Brain pericyte (primary cell): ENCODE data around the gene IGLON5.

ENCODE experiments used
- DNase-seq: peaks from one replicate; pipeline ENCODE4 v3.0.0-alpha.2; 2012; ENCODE audit warnings: low read depth, low spot score

Gene IGLON5

GRCh38 chr19:51311351-51312257 is at the start of gene IGLON5:
Gene IGLON5, plus strand, starts transcription at chr19:51311644. Its CDS starts 204 bp downstream, at chr19:51311848.
- no peak for DNase-seq

GRCh38 chr19:51263808-51264207 is 47.6 kb upstream of the IGLON5 start:
- DNase-seq: no peak

GRCh38 chr19:51271067-51271466 is 40.4 kb upstream of the IGLON5 start:
- DNase-seq: no peak

GRCh38 chr19:51272183-51272810 is 39.1 kb upstream of the IGLON5 start:
- no peak for DNase-seq

GRCh38 chr19:51274049-51274770 is 37.2 kb upstream of the IGLON5 start:
- DNase-seq: no peak

- DNase-seq: no peak
Observed at GRCh38 chr19:51277112-51277511, 34.3 kb upstream of the IGLON5 start.

- DNase-seq: no peak
Observed at GRCh38 chr19:51282335-51282734, 29.1 kb upstream of the IGLON5 start.

- no peak for DNase-seq
Observed at GRCh38 chr19:51285682-51286081, 25.8 kb upstream of the IGLON5 start.

- DNase-seq: no peak
Observed at GRCh38 chr19:51289635-51290034, 21.8 kb upstream of the IGLON5 start.

- DNase-seq: no peak
Observed at GRCh38 chr19:51292971-51293370, 18.5 kb upstream of the IGLON5 start.

GRCh38 chr19:51293571-51294210 is 17.8 kb upstream of the IGLON5 start:
- no peak for DNase-seq

- no peak for DNase-seq
Observed at GRCh38 chr19:51294211-51294976, 17.1 kb upstream of the IGLON5 start.

GRCh38 chr19:51294977-51295375 is 16.5 kb upstream of the IGLON5 start:
- DNase-seq: no peak

- no peak for DNase-seq
Observed at GRCh38 chr19:51295382-51296126, 15.9 kb upstream of the IGLON5 start.

- DNase-seq: no peak
Observed at GRCh38 chr19:51296336-51297093, 14.9 kb upstream of the IGLON5 start.

- DNase-seq: no peak
Observed at GRCh38 chr19:51297406-51297805, 14.0 kb upstream of the IGLON5 start.

GRCh38 chr19:51301266-51301665 is 10.2 kb upstream of the IGLON5 start:
- DNase-seq: no peak

GRCh38 chr19:51305479-51305878 is 6.0 kb upstream of the IGLON5 start:
- DNase-seq: no peak

- no peak for DNase-seq
Observed at GRCh38 chr19:51316688-51317087, 5.2 kb downstream of the IGLON5 start.

- DNase-seq: no peak
Observed at GRCh38 chr19:51317376-51317775, 5.9 kb downstream of the IGLON5 start.
